Measurements from ENCODE around the gene MYRF. TPM values are rescaled to one million over a fixed set of nuclear protein-coding genes. Genes with fewer than 3 reads are reported as not detected.

The MYRF gene
- total and polyA plus RNA-seq, 9 of the 15 experiments (the other 6 are each of a cell fraction or from before 2014, with no cell fraction given): 2.3 to 25.8 (median 7.1) TPM

- no peak overlapping the region; a peak in 2 of 4 replicates for H3K9ac ChIP-seq (ENCODE audit: insufficient read depth in 1 of 2, low read depth in 2 of 2, low read length in 2 of 2)
- in situ Hi-C loops (cut with MboI): no loop called here
- FAIRE-seq (no peak), ATAC-seq (no peak), DNase-seq (ENCODE audit: extremely low read depth in 1 of 4, low spot score in 3 of 4) (no peak)
- H3K4me1 ChIP-seq (replicated peaks in 1 of 2; ENCODE audit: control insufficient read depth in 2 of 2, insufficient read depth in 2 of 2, low read length in 2 of 2): peaks cover 0 to 63% of the 10 kb centered on the region in 2 experiments; a peak in 2 of 5 replicates
- whole genome bisulfite sequencing (ENCODE audit: insufficient coverage, low coverage, missing lambda C conversion rate): 81% methylated on average over 5 of the region's 6 CpGs
- no peaks in the 10 kb centered on the region for H4K20me1 ChIP-seq (replicated peaks; ENCODE audit: control insufficient read depth, insufficient read depth, low read length)
- no peak overlapping the region for H3K4me3 ChIP-seq
- BruUV-seq (replicated peaks): no TSS peak
- intact Hi-C loops (cut with micrococcal nuclease): no loop called here
- no peaks in the 10 kb centered on the region for H3K9me3 ChIP-seq (replicated peaks; ENCODE audit: control insufficient read depth, insufficient read depth, low read depth, low read length)
- no peaks in the 10 kb centered on the region for H3K27me3 ChIP-seq (ENCODE audit: control insufficient read depth in 2 of 2, insufficient read depth in 2 of 2, low read length in 2 of 2)
- ChIA-PET CTCF (ENCODE audit: low intra/inter-chr PET ratio) (no interaction called here), POLR2A (interaction anchor here (0.7 to 1.6 kb wide), 4 partner anchors 8 to 25 kb away, joined by 3 to 4 read pairs (median 3); no protein-coding TSS in a partner anchor)
- no peak overlapping the region for H3K27ac ChIP-seq (ENCODE audit: extremely low read depth, low read depth, low read length)
- peaks cover 20% of the 10 kb centered on the region; the same call in 2 of the 3 replicates for H3K36me3 ChIP-seq (ENCODE audit: control insufficient read depth, insufficient read depth, low read length)
- no peak overlapping the region for H3K4me2 ChIP-seq (ENCODE audit: insufficient read depth, low read length)
- no peaks in the 10 kb centered on the region for H3K79me2 ChIP-seq (ENCODE audit: control insufficient read depth, insufficient read depth, low read length)
- TF ChIP-seq SUPT5H (IDR thresholded peaks at IDR 0.05) (no peak), ZNF184 (CRISPR knock-in tag; IDR thresholded peaks at IDR 0.05) (no peak), TCF7 (IDR thresholded peaks at IDR 0.05; ENCODE audit: borderline replicate concordance) (no peak), MXI1 (IDR thresholded peaks at IDR 0.05; ENCODE audit: low read depth, low read length) (no peak), ZNF785 (CRISPR knock-in tag; IDR thresholded peaks at IDR 0.05) (no peak), KLF6 (CRISPR knock-in tag; IDR thresholded peaks at IDR 0.05; ENCODE audit: borderline replicate concordance) (no peak), MAFG (tag; conservative IDR thresholded peaks at IDR 0.05) (no peak), SAP30 (IDR thresholded peaks at IDR 0.05; ENCODE audit: borderline replicate concordance, insufficient read depth, low read depth, low read length, poor library complexity, severe bottlenecking) (no peak), ATF4 (CRISPR knock-in tag; IDR thresholded peaks at IDR 0.05) (no peak), ZC3H11A (IDR thresholded peaks at IDR 0.05; ENCODE audit: low read depth, low read length) (no peak), HDAC1 (IDR thresholded peaks at IDR 0.05) (no peak)
- no peak overlapping the region for H2AFZ ChIP-seq (ENCODE audit: low read depth, low read length)
- no peaks in the 10 kb centered on the region for H3K9me1 ChIP-seq (ENCODE audit: control insufficient read depth, insufficient read depth, low read length)
Observed at GRCh38 chr11:61775106-61775505, 22.7 kb downstream of the MYRF start.

Measured in K562 (cell line).